Ishikawa (cell line): ENCODE results near the gene PAFAH2.

ENCODE experiments used
- CEBPB ChIP-seq: IDR thresholded peaks from 2 replicates; pipeline ENCODE4 v1.6.1; 2012
- CREB1 ChIP-seq: IDR thresholded peaks from 2 replicates; pipeline ENCODE4 v1.6.1; 2012; ENCODE audit warnings: low read depth
- FOXM1 ChIP-seq: IDR thresholded peaks from 2 replicates; pipeline ENCODE4 v1.6.1; 2012; ENCODE audit warnings: low read depth, borderline replicate concordance
- RAD21 ChIP-seq: IDR thresholded peaks from 2 replicates; pipeline ENCODE4 v1.6.1; 2012; ENCODE audit warnings: low read depth
- TAF1 ChIP-seq: IDR thresholded peaks from 2 replicates; pipeline ENCODE4 v1.6.1; 2012; ENCODE audit warnings: low read depth, mild to moderate bottlenecking
- TF ChIP-seq, protein P1 (sequence below): IDR thresholded peaks from 2 replicates; pipeline ENCODE4 v1.6.1; 2012

- TF ChIP-seq FOXM1: no peak
- no peak for TF ChIP-seq CEBPB
- TF ChIP-seq CREB1: no peak
- TF ChIP-seq RAD21: no peak
- no peak for TF ChIP-seq TAF1
- TF ChIP-seq, protein P1, sequence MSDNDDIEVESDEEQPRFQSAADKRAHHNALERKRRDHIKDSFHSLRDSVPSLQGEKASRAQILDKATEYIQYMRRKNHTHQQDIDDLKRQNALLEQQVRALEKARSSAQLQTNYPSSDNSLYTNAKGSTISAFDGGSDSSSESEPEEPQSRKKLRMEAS: no peak
Measured at GRCh38 chr1:25992689-25993171, 5.1 kb downstream of the PAFAH2 start.
